ENCODE measurements around the gene AKT1. TPM values are rescaled to one million over a fixed set of nuclear protein-coding genes. Genes with fewer than 3 reads are reported as not detected.

AKT1 gene
- total and polyA plus RNA-seq, 2 of the 4 experiments (the other 2 are of a cell fraction), result 193 to 221 TPM

DNA sequence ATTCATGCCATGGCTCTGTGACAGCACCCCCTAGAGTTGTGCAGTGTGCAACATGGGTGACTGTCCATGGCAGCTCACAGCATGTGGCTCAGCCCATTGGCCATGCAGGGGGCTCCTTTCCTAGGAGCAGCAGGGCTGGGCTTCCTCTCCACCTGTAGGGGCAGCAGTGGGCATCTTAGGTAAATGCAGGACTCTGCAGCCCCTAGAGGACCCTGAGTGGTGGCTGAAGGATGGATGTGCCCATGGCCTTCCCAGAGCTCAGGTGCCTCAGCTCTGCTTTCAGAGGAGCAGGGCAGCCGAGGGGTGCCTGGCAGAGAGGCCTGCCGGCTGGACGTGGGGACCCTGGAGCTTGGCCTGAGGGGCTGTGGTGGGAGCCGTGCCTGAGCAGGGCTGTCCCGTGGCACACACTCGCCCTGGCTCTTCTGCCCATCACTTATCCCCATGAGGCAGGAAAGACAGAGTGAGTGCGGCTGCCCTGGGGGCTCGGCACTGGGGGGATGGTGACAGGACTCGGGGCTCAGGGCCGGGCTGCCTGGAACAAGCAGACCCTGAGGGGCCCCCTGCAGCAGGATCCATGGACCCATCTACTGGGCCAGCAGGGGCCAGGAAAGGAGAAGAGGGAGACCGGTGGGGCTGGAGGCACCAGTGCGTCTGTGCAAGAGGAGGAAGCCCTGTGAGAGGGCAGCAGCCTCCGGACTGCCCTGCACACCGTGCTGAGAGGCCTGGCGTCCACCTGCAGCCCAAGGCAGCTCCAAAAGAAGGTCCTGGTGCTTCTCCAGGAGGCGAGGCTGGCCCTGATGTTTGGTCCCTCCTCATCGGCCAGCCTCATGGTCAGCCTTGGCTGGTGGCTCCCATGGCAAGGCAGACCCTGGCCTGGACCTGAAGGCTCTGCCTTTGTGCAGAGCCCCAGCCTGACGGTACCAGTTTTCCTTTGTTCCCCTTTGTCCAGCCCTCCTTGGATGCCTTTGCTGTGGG, 63.9 kb downstream of the AKT1 start:
- Histone ChIP-seq H3K4ac (ENCODE audit: low read depth, low read length) (no peak overlapping the region), H2AK5ac (ENCODE audit: low read depth, low read length) (no peak overlapping the region), H2AK9ac (replicated peaks; ENCODE audit: low read depth, low read length, poor library complexity) (peak overlapping the region; percentile 13), H2BK120ac (ENCODE audit: low read depth, low read length) (no peak overlapping the region), H2BK15ac (ENCODE audit: low read depth, low read length) (no peak overlapping the region), H3K9me1 (ENCODE audit: insufficient read depth, low read length) (peaks cover 5% of the 10 kb centered on the region; the same call in 1 of the 2 replicates), H3K27me3 (ENCODE audit: control insufficient read depth, insufficient read depth, low read length) (no peaks in the 10 kb centered on the region; the same call in 1 of the 2 replicates), H3K4me1 (ENCODE audit: control insufficient read depth, insufficient read depth, low read length) (peaks cover 12% of the 10 kb centered on the region), H3K18ac (ENCODE audit: low read depth, low read length) (no peak overlapping the region), H4K5ac (ENCODE audit: low read depth, low read length) (no peak overlapping the region), H3K4me2 (ENCODE audit: low read depth, low read length) (no peak overlapping the region), H4K91ac (ENCODE audit: insufficient read depth, low read depth, low read length) (no peak overlapping the region), H2AFZ (replicated peaks; ENCODE audit: low read length, poor library complexity) (peak overlapping the region; percentile 26), H2BK20ac (ENCODE audit: low read depth, low read length) (no peak overlapping the region), H3K4me3 (ENCODE audit: insufficient read depth, low read depth, low read length) (no peak overlapping the region), H4K8ac (ENCODE audit: low read depth in 2 of 2, low read length in 2 of 2) (no peak overlapping the region), H3K9me3 (ENCODE audit: control insufficient read depth, insufficient read depth, low read length) (no peaks in the 10 kb centered on the region), H3K14ac (replicated peaks; ENCODE audit: low read depth, low read length) (no peak overlapping the region), H3K9ac (ENCODE audit: low read depth, low read length) (no peak overlapping the region), H3K27ac (ENCODE audit: insufficient read depth, low read length) (no peak overlapping the region), H3K79me1 (ENCODE audit: low read depth in 1 of 2, low read length in 2 of 2) (no peaks in the 10 kb centered on the region), H3K36me3 (ENCODE audit: control insufficient read depth, insufficient read depth, low read length) (no peaks in the 10 kb centered on the region), H3K23ac (ENCODE audit: low read depth, low read length) (no peak overlapping the region), H4K20me1 (ENCODE audit: insufficient read depth, low read length) (no peaks in the 10 kb centered on the region), H2BK5ac (ENCODE audit: low read depth, low read length, poor library complexity, severe bottlenecking) (no peak overlapping the region), H3K56ac (ENCODE audit: extremely low read depth, insufficient read depth, low read length) (no peak overlapping the region)
- no TSS peak for BruUV-seq (replicated peaks)
- in situ Hi-C loops (cut with MboI; ENCODE audit: low sequenced_read_pairs) (no loop called here), dilution Hi-C loops (cut with HindIII; ENCODE audit: low sequenced_read_pairs, unreplicated experiment) (no loop called here), intact Hi-C loops (cut with micrococcal nuclease) (no loop called here)
- no peak for ATAC-seq (ENCODE audit: low read depth)
- ChIA-PET POLR2A (ENCODE audit: unreplicated experiment) (no interaction called here), CTCF (interaction anchor here (0.7 kb wide), 1 partner anchor 16 kb away, joined by 3 read pairs; no protein-coding TSS in a partner anchor)
- no peak for TF ChIP-seq MXI1 (IDR thresholded peaks at IDR 0.05; ENCODE audit: borderline replicate concordance, low read depth, low read length)
- TF ChIP-seq, protein P1, sequence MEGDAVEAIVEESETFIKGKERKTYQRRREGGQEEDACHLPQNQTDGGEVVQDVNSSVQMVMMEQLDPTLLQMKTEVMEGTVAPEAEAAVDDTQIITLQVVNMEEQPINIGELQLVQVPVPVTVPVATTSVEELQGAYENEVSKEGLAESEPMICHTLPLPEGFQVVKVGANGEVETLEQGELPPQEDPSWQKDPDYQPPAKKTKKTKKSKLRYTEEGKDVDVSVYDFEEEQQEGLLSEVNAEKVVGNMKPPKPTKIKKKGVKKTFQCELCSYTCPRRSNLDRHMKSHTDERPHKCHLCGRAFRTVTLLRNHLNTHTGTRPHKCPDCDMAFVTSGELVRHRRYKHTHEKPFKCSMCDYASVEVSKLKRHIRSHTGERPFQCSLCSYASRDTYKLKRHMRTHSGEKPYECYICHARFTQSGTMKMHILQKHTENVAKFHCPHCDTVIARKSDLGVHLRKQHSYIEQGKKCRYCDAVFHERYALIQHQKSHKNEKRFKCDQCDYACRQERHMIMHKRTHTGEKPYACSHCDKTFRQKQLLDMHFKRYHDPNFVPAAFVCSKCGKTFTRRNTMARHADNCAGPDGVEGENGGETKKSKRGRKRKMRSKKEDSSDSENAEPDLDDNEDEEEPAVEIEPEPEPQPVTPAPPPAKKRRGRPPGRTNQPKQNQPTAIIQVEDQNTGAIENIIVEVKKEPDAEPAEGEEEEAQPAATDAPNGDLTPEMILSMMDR (conservative IDR thresholded peaks at IDR 0.05; ENCODE audit: low read depth, low read length), result peak; percentile 43
- no peak for DNase-seq
- WGBS, 2 experiments (ENCODE audit: extremely low coverage in 2 of 2, insufficient read length in 1 of 2), result 82% methylated on average over 7 of the region's 18 CpGs; no CpG with 5 or more reads in 1 of the 2 experiments
